AG04449 (cell line): ENCODE data around the gene SCN11A.

Experiments
- CTCF ChIA-PET: fragments of 350-600 bp; formaldehyde crosslinking; extraction: SDS; loops from one replicate; lab custom pipeline; 2021; ENCODE audit warnings: antibody characterized with exemption; lab: Yijun Ruan, JAX
- POLR2A ChIA-PET: fragments of 400-600, 350-600 bp; formaldehyde crosslinking; extraction: SDS; loops from one replicate; lab custom pipeline; 2020; ENCODE audit warnings: antibody characterized with exemption, inconsistent platforms; lab: Yijun Ruan, JAX
- DNase-seq: peaks from one replicate; pipeline ENCODE4 v3.0.0-alpha.2; 2010; ENCODE audit warnings: low read depth, low spot score
- H3K4me3 ChIP-seq: 2 replicates; pipeline ENCODE4 v1.5.1; 2011; ENCODE audit warnings: low read depth, mild to moderate bottlenecking, control low read depth, low read length
- CTCF ChIP-seq: IDR thresholded peaks from one replicate; pipeline ENCODE4 v1.5.1; 2011; ENCODE audit warnings: mild to moderate bottlenecking, moderate library complexity, low read length, control low read depth, inconsistent platforms; ENCODE audit not compliant: insufficient read depth; ENCODE audit errors: missing control alignments

Gene SCN11A

GRCh38 chr3:39005295-39005694, 46.4 kb downstream of the SCN11A start:
- POLR2A ChIA-PET, result no interaction called here
- CTCF ChIA-PET, result interaction anchor here (1.0 kb wide), 1 partner anchor 484 kb away, joined by 3 read pairs; no protein-coding TSS in a partner anchor
- H3K4me3 ChIP-seq, result no peak overlapping the region
- DNase-seq, result no peak
- TF ChIP-seq CTCF, result no peak
